GM19452 (cell line): ENCODE results near the gene TCERG1L.

Source experiments
- ATAC-seq: cut with Tn5 transposase; IDR thresholded peaks from one replicate; pipeline ENCODE4 v1.9.1; 2021; ENCODE audit not compliant: unreplicated experiment

Gene TCERG1L

DNA sequence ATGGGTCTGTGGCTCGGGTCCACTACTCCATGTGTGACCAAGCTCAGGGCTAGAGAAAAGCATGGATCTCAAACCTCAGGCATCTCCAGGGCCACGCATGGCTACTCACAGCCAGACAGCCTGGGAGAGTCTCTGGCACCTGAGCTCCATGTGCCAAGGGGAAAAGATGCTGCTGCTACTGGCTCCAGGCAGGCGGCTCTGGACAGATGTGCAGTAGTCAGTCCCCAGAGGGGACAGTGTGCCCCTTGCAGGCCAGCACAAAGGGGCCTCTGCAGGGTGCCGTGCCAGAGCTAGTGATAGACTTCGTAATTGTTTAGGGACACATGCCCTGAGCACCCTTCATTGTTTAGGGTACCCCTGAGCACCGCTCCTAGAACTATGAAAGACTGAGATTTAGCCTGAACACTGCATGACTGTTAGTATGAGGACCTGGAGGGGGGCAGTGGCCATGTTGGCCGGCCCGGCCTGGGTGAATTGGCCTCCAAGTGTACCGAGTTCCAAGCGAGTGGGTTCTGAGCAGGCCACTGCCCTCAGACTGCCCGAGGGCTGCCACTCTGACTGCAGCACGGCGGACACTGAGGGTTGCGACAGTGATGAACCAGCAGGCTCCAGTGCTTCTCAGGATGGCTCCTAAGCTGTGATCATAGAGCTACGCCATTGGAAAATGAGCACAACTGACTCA lies 80.7 kb downstream of the TCERG1L start:
- no peak for ATAC-seq

DNA sequence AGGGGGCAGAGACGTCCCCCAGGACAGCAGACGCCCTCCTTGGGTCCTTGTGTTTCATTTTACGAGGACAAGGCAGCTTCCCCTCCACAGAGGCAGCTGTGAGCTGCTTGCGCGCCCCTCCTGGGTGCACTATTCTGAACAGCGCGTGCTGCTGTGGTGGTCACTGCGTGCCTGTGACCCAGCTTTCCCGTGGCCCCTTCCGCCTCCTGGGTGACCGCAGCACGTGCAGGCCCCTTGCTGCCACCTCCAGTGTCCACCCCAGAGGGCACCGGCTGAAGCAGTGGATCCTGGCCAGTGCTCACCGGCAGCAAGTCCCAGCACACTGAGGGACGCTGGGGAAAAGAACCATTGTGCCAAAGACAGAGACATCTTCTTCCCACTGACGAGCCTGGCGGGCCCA lies 81.4 kb downstream of the TCERG1L start:
- no peak for ATAC-seq

DNA sequence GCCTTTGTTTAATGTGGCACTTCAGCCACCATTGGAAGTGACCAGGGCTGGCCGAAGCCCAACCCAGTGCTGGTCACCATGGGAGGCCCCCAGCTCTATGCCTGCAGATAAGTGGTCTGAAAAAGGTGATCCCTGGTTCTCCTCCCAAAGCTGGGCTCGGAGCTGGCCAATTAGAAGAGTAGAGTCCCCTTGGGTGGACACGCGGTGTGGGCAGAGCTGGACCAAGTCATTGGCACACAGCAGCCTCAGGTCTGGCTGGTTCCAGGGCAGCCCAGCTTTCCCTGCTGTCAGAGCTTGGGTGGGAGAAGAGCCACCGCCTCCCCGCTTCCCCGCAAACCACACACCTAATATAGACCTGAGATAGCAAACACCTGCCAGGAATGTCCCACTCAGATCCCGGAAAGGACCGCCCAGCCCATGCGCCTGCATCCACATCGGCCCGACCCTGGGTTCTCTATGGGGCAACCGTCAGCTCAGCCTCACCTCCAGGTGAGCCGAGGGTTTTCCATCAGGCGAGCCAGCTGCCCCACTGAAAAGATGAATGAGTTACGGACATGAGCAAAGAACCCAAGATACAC lies 84.3 kb downstream of the TCERG1L start:
- no peak for ATAC-seq

DNA sequence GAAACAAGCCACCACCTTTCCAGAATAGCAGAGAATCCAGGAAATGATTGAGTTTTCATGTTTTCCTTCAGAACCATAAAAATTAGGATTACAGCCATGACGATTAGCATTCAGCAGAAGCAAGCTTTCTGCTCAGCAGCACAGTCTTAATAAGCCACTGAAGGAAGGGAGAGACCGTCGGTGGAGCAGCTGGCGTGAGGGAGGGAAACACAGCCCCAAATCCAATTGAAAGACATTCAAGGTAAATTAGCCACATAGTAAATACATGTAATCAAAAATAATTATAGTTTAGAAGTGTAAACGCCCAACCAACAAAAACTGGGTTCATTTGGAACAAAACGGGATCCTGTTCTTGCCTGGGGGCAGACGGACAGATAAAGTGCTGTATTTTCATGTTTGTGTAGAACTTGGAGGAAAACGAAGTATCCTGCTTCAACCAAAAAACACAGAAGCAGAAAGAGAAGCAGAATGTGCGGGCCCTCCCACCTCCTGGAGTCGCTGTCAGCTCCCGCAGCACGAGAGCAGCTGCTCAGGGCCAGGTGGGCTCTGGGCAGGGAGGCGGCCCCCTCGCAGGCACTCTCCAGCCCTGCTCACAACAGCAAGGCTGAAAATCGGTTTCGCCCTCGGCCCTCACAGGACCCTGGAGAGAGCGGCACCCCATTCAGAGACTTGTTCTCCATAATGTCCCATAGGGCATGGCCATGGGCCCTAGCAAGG lies 84.9 kb downstream of the TCERG1L start:
- ATAC-seq, result no peak

DNA sequence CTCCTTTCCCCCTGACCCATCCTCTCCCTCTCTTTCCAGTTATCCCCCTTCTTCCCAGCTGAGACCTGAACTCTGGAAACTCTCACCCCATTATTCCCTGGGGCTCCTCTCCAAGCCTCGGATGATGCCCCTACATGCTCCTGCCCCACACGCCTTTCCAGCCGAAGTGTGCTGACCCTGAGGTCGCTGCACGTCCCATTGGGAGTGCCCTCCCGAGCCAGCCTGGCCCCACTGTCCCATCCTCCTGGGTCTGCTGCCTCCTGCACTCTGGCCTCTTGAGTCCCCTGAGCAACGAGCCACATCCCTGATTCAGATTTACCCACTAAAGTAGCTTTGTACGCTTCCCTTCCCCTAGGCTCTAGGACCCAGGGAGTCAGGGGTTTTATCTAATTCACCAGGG lies 87.4 kb downstream of the TCERG1L start:
- ATAC-seq, result no peak

DNA sequence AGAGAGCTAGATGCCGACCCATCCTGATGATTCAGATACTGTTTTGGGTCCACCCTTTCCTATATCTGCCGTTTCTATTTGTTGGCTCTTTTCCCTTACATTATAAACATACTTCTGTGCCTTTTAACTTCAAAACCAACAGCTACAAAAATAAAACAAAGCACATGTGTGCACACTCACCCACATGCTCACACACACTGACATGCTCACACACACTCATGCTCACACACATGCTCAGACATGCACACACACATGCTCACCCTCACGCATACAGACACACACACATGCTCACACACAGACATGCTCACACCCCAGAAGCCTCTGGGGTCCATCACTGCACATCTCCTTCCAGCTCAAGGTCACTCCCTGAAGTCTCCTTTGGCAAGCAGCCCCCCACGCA lies 88.1 kb downstream of the TCERG1L start:
- ATAC-seq, result no peak

DNA sequence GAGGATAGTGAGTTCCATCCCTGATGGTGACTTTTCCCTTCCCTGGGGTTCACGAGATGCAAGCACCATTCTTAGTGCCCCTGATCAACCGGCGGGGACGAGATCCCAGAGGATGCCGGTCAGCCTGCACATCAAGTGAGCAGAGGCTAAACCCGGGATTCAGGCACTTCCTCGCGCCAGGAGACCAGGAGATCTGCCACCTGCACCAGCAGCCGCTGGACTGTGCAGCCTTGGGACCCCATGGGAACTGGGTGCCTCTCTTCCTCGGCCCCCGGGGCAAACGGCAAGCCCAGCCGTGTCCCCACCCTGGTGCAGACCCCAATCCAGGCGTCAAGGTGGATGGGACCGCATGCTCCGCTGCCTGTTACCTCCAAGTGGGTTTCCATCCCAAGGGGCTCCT lies 88.5 kb downstream of the TCERG1L start:
- no peak for ATAC-seq

DNA sequence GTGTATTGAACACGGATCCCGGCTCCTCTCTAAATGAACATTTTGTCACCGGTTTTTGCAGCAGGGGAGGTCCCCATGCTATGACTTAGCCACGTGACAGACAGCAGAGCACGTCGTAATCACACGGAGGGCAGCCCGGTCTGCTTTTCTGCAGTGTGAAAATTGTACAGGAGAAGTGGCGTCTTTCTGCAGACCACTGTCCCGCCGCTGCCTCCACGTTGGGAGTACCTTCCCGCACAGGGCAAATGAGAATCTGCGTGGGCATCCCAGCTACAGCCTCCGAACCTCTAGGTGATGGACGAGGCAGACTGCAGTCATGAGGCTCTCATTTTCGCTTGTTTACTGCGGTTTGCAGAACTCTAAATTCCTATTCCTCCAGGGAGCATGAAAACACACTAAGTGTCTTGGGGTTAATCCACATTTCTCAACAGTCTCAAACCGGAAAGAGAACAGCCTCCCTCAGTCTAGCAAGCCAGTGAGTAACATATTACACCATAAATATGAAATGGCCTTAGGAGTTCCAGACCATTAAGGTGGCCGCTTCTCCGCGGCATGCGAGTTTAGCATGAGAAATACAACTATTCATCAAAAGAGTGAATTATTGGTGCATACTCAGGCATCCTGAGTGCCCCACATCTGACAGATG lies 89.8 kb downstream of the TCERG1L start:
- ATAC-seq, result no peak

DNA sequence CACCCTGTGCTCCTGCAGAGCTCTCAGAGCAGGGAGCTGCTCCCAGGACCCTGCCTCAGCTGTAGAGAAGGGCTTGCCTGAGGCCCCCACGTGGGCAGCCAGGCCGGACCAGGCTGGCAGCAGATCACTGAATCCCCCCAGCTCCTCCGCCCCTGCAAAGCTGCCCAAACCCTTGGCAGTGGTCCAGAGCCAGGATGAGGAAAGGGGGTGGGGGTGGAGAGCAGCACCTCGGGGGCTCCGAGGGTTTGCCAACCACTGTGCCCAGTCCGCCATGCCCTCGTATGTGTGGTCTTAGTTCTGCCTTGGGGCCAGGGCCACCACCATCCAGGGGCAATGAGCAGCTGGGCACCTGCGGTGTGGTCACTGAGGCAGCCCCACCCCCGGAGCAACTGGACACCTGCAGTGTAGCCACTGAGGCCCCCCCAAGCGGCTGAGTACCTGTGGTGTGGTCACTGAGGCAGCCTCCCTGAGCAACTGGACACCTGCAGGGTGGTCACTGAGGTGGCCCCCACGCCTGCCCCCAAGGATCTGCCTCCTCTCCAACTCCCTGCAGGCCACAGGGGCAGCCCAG lies 90.8 kb downstream of the TCERG1L start:
- no peak for ATAC-seq

DNA sequence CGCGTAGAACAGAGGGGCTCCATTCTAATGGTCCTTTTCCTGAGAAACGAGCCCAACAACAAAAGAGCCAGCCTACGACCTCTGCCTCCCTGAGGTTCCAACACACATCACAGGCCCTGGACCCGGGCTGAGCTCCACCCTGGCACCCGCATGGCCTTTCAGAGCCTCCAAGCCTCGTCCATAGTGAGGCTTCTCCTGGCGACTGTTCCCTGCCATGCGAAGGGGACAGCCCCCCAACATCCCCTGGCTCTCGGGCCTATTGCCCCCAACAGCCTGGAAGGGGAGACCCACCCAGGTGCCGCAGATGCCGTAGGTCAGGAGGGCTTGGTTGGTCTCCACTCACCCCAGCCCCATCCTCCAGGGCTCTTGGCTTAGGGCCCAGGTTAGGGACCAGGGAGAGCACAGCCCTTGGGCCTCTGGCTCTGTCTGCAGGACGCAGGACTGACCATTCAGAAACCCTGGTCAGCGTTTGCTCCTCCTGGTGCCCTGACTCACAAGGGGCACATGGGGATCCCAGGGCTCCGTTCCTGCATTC lies 91.5 kb downstream of the TCERG1L start:
- ATAC-seq, result no peak

DNA sequence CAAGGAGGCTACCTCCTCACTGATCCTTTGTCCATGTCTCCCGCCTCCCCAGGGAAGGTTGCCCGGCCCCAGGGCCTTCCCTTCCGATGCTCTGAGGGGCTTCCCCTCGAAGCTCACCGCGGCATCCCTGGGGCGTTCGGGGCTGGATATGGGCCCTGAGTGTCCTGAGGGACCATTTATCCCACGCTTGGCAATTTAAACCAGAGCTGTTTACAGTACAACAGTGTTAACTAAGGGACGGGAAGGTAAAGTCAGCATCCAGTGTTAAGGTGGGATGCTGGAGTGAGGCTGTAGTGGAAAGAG lies 92.0 kb downstream of the TCERG1L start:
- no peak for ATAC-seq

DNA sequence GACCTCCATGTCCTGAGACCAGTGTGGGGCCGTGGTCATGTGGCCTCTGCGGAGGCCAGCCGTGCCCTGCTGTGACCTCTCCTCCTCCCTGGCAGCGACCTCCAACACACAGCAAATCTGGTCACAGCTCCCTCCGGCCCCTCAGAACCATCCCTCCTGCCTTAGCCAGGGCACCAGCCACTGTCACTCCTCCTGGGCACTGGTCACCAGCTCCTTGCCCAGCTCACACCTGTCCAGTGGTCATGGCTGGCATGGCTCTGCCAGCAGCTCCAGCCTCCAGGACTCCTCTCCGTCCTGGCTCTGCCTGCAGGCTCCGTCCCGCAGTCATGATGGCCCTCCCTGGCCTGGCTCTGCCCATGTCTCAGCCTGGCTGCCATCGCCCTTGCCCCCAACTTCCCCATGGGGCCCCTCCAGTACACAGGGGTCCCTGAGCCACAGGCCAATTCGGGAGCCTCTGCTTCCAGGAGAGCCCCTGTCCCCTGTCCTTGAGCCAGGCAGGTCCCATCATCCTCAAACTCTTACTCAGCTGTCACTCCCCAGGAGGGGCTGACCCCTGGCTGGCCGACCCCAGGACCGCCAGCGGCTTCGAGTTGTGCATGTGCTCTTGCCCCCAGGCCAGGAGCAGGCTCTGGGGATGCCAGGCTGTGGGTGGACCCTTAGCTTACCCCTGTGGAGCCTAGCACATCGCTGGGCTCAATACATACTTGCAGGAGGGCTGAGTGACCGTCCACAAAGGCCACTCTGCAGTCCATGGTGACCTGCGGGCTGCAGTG lies 92.5 kb downstream of the TCERG1L start:
- ATAC-seq, result no peak

DNA sequence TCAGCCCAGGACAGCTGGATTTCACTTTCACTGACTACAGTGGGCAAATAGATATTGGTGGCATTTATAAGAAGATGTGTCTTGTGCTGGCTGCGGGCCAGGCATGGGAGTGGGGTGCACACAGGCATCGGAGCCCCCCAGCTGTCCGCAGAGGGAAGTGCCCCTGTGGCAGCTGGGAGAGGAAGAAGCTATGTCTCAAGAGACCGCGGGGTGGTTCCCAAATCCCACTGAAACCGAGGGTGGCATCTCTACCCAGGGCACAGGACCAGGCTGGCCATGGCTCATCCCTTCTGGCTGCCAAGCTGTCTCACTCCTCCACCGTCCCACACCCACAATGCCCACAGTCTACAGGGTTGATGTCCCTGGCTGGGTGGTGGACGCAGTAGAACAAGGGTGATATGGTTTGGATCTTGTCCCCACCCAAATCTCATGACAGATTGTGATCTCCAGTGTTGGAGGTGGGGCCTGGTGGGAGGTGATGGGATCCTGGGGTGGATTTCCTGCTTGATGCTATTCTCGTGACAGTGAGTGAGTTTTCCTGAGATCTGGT lies 94.8 kb downstream of the TCERG1L start:
- no peak for ATAC-seq

DNA sequence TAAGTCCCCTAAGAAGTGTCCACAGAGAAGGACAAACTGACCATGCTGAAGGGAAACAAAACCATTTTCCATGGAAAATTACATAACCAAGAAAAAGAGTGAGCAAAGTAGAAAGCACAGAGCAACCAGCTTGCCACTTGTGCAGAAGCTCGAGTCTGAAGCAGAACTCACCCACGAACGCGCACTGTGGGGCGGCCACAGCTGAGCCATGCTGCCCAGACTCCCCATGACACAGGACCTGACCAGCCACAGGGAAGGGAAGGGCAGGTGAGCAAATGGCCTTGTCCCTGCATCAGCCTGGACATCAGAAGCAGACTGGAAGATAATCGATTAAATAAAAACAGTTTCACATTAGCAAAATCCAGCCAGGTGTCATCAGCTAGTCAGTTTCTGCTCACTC lies 95.7 kb downstream of the TCERG1L start:
- ATAC-seq, result no peak

DNA sequence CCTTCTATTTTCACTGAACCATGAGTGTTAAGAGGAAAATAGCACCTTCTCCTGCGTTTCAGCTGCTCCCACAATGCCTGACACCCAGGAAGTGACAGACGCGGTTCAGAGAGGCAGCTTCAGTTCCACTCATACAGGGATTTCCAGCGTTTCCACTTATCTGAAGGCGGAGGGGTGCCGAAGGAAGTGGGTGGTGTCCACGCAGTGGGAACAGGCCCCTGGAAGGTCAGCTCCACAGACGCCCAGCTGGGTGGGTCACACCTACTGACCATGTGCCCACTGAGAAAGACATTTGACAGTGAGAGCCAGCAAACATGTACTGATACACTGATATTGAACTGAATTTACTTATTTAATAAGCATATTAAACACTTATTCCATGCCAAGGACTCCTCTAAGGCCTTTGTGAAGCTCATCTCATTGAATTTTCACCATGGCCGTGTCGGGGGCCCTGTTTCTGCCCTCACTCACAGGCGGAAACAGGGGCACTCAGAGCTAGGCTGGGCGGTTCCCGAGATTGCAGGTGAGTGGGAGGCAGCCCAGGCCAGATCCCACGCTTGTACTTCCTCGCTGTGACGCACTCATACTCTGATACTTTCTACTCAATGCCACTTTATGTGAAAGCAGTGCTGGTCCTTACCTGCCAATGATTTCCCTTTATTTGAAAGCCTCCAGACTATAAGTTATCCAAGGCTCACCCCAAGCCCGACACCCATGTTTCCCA lies 96.8 kb downstream of the TCERG1L start:
- ATAC-seq, result no peak

DNA sequence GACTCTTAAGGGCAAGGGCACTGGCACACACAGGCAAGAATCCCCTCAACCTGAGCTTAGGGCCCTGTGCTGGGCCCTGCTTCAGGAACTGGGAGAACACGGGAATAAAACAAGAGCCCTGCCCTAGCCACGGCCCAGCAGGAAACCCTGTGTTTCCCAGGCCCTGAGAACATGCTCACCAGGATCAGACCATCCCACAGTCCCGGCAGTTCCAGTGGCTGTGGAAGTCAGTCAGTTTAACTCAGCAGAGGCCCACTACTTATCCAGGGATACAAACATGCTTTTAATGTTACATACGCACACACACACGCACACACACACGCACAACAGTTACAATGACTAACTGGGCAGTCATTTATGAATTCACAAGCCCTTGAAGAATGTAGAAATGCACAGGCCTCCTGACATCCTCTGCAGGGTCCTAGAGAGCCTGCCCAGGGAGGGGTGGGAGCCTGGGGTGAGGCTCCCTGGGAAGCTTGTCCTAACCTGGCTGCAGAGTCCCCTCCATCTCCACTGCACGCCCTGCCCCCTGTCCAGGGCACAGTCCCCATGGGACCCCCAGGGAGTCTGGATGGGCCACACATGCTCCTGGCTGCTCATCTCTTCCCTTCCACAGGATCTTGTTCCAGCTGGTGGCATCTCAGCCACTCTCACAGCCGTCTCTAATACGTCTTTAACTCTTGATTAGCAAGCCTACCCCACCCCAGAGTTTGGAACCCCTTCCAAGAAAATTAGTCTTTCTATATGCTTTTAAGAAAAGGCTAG lies 97.6 kb downstream of the TCERG1L start:
- no peak for ATAC-seq

DNA sequence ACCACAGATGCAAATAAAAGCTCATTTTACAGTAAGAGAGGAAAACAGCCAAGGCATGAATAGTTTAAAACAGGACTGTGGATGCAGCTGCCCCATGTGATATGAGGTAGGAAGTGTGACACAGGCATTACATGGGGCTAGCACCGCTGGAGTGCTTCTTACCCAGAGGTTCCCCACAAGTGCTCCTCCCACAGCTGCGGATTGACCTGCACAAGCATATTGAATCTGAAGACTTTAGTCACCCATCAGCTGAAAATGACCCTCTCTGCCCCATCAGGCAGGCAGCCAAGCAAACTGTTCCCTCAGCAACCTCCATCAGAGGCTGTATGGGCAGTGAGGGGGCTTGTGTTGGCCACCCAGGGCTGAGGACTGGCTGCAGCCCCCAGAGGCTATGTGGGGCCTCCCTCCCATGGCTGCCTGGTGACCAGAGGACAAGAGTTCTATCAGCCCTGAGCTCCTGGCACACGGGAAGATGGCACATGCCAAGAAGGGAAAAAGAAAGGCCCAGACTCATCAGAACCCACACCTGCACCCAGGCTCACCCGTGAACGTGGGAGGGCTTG lies 98.7 kb downstream of the TCERG1L start:
- no peak for ATAC-seq

DNA sequence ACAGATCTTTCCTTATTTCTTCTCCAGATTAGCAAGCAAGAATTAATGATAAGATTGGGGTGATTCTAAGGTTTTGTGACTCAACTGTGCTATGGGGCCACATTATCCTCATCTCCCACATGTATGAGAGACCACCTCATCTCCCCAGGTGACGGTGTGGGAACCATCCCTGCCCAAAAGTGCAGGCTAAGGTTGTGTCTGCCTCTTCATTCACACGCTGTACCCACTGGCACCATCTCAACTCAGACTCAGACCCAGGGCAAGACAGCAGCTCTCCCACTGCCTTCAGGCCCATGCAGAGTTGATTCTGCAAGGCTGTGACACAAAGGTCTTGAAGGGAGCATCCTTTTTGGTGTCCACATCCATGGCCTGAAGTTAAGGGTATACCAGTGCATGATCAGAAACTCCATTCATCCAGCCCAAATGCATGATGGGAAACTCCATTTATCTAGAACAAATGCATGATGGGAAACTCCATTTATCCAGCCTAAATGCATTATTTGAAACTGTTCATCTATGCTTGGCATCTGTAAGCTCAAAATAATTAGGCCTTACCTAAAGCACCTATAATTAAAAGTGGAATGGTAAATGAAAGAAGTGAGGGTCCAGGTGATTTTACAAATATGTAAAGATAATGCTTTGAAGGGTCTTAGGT lies 99.4 kb downstream of the TCERG1L start:
- ATAC-seq, result no peak
